Osteocyte (in vitro differentiated cells): ENCODE data around the gene GLYATL2. TPM values are rescaled to one million over a fixed set of nuclear protein-coding genes. Genes with fewer than 3 reads are reported as not detected.

Source experiments
- DNase-seq: peaks from one replicate; pipeline ENCODE4 v3.0.0; 2021; ENCODE audit warnings: mixed read lengths; ENCODE audit not compliant: unreplicated experiment; ENCODE audit errors: extremely low spot score
- H3K27ac Mint-ChIP-seq: one replicate; pipeline ENCODE4 v1.8.0; 2021; ENCODE audit warnings: mild to moderate bottlenecking, mixed read lengths; ENCODE audit not compliant: unreplicated experiment
- H3K27me3 Mint-ChIP-seq: one replicate; pipeline ENCODE4 v1.8.0; 2021; ENCODE audit warnings: mixed read lengths; ENCODE audit not compliant: unreplicated experiment
- H3K36me3 Mint-ChIP-seq: one replicate; pipeline ENCODE4 v1.8.0; 2021; ENCODE audit warnings: mixed read lengths; ENCODE audit not compliant: unreplicated experiment
- H3K4me1 Mint-ChIP-seq: one replicate; pipeline ENCODE4 v1.8.0; 2021; ENCODE audit warnings: mixed read lengths; ENCODE audit not compliant: unreplicated experiment
- H3K4me3 Mint-ChIP-seq: one replicate; pipeline ENCODE4 v1.8.0; 2021; ENCODE audit warnings: mild to moderate bottlenecking, moderate library complexity, mixed read lengths; ENCODE audit not compliant: unreplicated experiment
- H3K9me3 Mint-ChIP-seq: one replicate; pipeline ENCODE4 v1.8.0; 2021; ENCODE audit warnings: mixed read lengths; ENCODE audit not compliant: unreplicated experiment
- total RNA-seq: library from RNA; stranded (reverse); gene quantifications from 2 replicates; pipeline ENCODE4 v1.2.1, GENCODE V29; 2021
- TF ChIP-seq, protein P1 (sequence below): fragments of 200-600 bp; sonication (generic); IDR thresholded peaks from 2 replicates; pipeline ENCODE4 v1.5.0; 2021; ENCODE audit warnings: antibody characterized with exemption, mild to moderate bottlenecking, moderate library complexity

GLYATL2 gene
- total RNA-seq, 1 donor from 2014 or later, result not detected

DNA sequence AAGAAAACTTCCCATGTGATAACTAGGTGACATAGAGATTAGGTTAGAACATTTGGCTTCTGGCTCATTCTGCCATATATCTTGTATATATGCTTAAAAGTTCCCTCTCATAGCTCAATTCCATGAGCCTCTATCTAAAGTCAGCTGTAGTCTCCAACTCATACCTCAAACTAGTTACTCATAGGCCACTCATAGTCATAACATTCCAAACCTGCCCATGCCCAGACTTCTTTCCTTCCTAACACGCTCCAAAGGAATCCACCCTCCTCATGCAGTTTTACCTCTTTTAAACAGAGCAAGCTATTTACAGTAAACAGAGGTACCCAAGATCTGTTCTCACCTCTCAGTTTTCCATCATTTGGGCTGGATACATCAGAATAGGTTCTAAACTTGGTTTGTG lies 39.4 kb downstream of the GLYATL2 start:
- Mint-ChIP-seq H3K36me3 (no peaks in the 10 kb centered on the region), H3K9me3 (no peaks in the 10 kb centered on the region), H3K27me3 (peaks cover 11% of the 10 kb centered on the region), H3K27ac (no peak overlapping the region), H3K4me3 (no peak overlapping the region), H3K4me1 (no peaks in the 10 kb centered on the region)
- TF ChIP-seq, protein P1, sequence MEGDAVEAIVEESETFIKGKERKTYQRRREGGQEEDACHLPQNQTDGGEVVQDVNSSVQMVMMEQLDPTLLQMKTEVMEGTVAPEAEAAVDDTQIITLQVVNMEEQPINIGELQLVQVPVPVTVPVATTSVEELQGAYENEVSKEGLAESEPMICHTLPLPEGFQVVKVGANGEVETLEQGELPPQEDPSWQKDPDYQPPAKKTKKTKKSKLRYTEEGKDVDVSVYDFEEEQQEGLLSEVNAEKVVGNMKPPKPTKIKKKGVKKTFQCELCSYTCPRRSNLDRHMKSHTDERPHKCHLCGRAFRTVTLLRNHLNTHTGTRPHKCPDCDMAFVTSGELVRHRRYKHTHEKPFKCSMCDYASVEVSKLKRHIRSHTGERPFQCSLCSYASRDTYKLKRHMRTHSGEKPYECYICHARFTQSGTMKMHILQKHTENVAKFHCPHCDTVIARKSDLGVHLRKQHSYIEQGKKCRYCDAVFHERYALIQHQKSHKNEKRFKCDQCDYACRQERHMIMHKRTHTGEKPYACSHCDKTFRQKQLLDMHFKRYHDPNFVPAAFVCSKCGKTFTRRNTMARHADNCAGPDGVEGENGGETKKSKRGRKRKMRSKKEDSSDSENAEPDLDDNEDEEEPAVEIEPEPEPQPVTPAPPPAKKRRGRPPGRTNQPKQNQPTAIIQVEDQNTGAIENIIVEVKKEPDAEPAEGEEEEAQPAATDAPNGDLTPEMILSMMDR, result no peak
- DNase-seq, result no peak

- no peak overlapping the region for H3K4me3 Mint-ChIP-seq
- TF ChIP-seq, protein P1, result no peak
- H3K36me3 Mint-ChIP-seq, result no peaks in the 10 kb centered on the region
- H3K27me3 Mint-ChIP-seq, result peaks cover 30% of the 10 kb centered on the region
- H3K9me3 Mint-ChIP-seq, result no peaks in the 10 kb centered on the region
- no peak overlapping the region for H3K27ac Mint-ChIP-seq
- no peaks in the 10 kb centered on the region for H3K4me1 Mint-ChIP-seq
- no peak for DNase-seq
Observed at GRCh38 chr11:58801974-58802545, 42.4 kb downstream of the GLYATL2 start.

GRCh38 chr11:58801302-58801701 lies 43.2 kb downstream of the GLYATL2 start:
- Mint-ChIP-seq H3K27ac (no peak overlapping the region), H3K27me3 (peaks cover 36% of the 10 kb centered on the region), H3K4me3 (no peak overlapping the region), H3K36me3 (no peaks in the 10 kb centered on the region), H3K4me1 (no peaks in the 10 kb centered on the region), H3K9me3 (no peaks in the 10 kb centered on the region)
- no peak for DNase-seq
- TF ChIP-seq, protein P1, result no peak

DNA sequence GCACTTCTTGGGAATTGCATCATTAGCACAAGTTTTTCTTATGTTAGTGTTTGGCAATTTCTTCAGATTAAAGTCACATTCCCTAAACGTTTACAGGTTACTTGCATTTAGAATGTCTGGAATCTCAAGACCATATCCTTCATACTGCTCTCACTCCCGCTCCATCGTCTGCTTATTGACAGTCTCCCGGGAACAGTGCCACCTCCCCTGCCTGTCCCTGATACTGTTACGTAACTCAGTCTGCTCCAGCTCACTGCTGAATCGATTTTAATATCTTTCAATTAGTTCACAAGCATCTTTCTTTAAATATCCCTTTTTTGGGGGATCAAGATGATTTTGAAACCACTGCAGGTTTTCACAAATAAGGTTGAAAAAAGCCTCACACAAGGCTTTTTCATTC lies 48.2 kb downstream of the GLYATL2 start:
- H3K4me1 Mint-ChIP-seq, result no peaks in the 10 kb centered on the region
- no peak for DNase-seq
- H3K36me3 Mint-ChIP-seq, result no peaks in the 10 kb centered on the region
- TF ChIP-seq, protein P1, result no peak
- peaks cover 44% of the 10 kb centered on the region for H3K27me3 Mint-ChIP-seq
- no peak overlapping the region for H3K27ac Mint-ChIP-seq
- H3K9me3 Mint-ChIP-seq, result no peaks in the 10 kb centered on the region
- H3K4me3 Mint-ChIP-seq, result no peak overlapping the region

- no peaks in the 10 kb centered on the region for H3K9me3 Mint-ChIP-seq
- TF ChIP-seq, protein P1, result peak; percentile 68
- DNase-seq, result no peak
Observed at GRCh38 chr11:58788355-58789023, 56.0 kb downstream of the GLYATL2 start.

More at GRCh38 chr11:58788355-58789023, 56.0 kb downstream of the GLYATL2 start:
- H3K27ac Mint-ChIP-seq, result no peak overlapping the region
- H3K27me3 Mint-ChIP-seq, result peaks cover 5% of the 10 kb centered on the region
- no peaks in the 10 kb centered on the region for H3K4me1 Mint-ChIP-seq
- H3K36me3 Mint-ChIP-seq, result no peaks in the 10 kb centered on the region
- H3K4me3 Mint-ChIP-seq, result no peak overlapping the region
